GM18873 (cell line): ENCODE measurements around the gene APOBEC3B.
"Not testable (repeated sequence)": the region's sequence is repeated elsewhere in the genome, so short reads cannot be mapped to it uniquely, and the experiment has no call there.

ENCODE experiments used
- ATAC-seq: cut with Tn5 transposase; IDR thresholded peaks from one replicate; pipeline ENCODE4 v1.9.1; 2021; ENCODE audit warnings: mild to moderate bottlenecking, moderate library complexity, moderate number of reproducible peaks; ENCODE audit not compliant: unreplicated experiment, low FRiP score

APOBEC3B gene

DNA sequence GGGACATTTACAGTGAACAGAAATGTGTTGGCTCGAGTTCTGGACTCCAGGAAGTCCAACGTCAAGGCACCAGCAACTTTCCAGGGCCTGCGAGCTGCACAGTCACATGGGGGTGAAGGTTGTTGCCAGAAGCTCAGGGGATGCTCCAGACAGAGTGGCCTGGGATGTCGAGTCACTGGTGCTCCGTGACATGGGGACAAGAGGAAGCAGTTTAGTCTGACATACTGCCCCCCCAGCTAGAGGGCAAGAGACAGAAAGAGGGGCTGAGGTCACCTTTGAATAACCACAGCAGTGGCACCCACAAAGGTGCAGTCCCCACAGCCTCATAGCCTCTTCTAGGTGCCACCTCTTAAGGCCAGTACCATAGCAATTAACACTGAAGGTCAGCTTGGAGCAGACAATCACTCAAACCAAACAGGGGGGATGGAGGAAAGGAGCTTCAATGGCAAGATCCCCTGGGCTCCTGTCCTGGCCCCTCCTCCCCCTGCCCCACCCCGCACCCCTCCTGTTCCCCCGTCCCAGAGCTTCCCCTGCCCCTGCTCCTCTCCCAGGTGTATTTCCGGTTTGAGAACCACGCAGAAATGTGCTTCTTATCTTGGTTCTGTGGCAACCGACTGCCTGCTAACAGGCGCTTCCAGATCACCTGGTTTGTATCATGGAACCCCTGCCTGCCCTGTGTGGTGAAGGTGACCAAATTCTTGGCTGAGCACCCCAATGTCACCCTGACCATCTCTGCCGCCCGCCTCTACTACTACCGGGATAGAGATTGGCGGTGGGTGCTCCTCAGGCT lies 42.6 kb downstream of the APOBEC3B start:
- no peak for ATAC-seq

DNA sequence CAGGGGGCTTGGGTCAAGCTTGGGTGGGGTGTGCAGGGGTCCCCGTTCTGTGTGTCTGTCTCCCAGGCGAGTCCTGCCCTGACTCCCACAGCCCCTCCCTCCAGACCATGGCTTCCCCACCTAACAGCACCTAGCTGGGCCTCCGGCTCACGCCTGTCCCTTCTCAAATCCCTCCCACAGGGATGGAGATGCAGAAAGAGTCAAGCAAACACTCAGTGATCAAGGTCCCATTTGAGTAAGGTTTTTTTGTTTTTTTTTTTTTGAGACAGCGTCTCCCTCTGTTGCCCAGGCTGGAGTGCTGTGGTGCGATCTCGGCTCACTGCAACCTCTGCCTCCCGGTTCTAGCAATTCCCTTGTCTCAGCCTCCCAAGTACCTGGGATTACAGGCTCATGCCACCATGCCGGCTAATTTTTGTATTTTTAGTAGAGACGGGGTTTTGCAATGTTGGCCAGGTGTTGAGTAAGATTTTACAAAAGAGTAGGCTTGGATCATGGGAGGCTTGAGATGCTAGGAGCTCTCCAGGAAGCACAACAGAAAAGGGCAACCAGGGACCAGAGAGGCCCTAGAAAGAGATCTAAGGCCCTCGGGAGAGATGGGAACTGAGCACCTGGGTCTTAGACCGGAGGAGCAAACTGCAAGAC lies 44.5 kb downstream of the APOBEC3B start:
- no peak for ATAC-seq

DNA sequence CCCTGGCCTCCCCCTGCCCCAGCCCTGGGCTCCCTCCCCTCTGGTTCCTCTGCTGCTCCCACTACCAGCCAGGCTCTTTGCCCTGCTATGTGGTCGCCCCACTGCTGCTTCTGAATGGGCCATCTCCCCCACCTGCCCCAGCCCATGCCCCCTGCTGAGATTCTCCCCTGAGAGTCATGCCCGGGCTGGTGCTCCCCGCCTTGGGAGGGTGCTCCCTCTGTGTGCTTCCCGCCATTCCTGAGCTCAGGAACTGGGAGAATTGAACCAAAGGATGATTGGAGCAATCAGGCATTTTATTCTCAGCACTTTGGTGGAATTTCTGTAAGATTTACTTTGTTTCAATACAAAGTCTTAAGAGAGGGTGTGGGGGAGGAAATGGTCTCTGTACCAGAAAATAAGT lies 45.6 kb downstream of the APOBEC3B start:
- ATAC-seq = no peak

DNA sequence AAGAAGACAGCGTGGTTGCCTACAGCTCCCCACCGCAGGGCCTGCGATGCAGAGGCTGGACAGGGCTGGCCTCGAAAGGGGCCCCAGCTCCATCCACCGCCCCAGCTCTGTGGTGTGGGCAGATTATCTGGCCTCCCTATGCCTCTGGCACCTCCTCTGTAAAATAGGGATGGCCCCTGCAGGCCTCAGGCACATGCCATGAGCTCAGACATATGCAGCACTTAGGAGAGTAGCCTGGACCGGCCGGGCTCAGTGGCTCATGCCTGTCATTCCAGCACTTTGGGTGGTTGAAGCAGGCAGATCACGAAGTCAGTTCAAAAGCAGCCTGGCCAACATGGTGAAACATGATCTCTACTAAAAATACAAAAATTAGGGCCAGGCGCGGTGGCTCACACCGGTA lies 46.1 kb downstream of the APOBEC3B start:
- ATAC-seq = no peak

DNA sequence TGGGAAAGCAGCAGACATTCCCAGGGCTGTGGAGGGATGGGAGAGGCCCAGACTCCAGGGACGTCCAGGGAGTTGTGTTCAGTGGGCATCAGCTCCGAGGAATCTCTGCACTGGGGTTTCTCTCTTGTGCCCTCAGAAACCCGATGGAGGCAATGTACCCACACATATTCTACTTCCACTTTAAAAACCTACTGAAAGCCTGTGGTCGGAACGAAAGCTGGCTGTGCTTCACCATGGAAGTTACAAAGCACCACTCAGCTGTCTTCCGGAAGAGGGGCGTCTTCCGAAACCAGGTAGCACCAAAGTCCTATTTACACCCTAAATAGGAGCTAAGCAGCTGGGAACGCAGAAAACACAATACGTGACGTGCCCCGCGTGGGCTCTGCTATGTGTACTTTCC lies 47.1 kb downstream of the APOBEC3B start:
- no peak for ATAC-seq

DNA sequence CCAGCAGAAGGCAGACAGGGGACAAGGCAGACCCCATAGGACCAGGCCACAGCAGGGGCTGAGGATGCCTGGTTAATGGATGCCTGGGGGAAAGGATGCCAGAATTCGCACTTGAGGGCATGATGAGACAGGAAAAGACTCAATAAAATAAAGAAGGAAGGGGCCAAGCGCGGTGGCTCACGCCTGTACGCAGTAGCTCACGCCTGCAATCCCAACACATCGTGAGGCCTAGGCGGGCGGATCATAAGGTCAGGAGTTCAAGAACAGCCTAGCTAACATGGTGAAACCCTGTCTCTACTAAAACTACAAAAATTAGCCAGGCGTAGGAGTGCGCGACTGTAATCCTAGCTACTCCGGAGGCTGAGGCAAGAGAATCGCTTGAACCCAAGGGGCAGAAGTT lies 48.6 kb downstream of the APOBEC3B start:
- ATAC-seq = no peak

DNA sequence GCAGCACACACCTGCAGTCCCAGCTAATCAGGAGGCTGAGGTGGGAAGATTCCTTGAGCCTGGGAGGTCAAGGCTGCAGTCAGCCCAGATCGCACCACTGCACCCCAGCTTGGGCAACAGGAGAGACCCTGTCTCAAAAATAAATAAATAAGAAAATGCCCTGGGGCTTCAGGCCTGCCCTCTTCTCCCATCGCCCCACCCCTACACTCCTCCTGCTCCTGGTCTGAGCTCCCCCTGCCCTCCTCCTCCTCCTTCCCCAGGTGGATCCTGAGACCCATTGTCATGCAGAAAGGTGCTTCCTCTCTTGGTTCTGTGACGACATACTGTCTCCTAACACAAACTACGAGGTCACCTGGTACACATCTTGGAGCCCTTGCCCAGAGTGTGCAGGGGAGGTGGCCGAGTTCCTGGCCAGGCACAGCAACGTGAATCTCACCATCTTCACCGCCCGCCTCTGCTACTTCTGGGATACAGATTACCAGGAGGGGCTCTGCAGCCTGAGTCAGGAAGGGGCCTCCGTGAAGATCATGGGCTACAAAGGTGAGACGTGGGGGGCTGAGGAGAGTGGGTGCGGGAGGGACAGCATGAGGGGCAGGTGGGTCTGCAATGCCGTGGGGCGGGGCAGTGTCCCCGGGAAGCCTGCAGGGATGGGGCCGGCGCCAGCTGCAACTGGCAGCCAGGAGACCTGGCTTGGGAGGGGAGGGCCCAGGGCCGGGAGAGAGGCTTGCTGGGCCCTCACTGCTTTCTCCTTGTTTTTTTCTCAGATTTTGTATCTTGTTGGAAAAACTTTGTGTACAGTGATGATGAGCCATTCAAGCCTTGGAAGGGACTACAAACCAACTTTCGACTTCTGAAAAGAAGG lies 49.5 kb downstream of the APOBEC3B start:
- not testable (repeated sequence) for ATAC-seq

DNA sequence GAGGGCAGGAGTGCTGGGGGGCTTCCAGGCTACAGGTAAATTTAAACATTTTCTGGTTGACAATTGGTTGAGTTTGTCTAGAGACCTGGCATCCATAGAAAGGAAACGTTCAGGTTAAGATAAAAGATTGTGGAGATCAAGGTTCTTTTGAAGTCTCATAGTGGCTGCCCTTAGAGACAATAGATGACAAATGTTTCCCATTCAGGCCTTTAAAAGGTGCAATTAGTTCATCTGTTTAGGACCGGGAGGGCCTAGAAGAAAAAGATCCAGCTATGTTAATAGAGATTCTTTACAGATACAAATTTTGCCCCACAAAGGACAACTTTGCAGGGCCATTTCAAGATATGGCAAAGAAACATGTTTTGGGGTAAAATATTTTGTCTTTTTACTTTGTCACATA lies 54.9 kb downstream of the APOBEC3B start:
- ATAC-seq = not testable (repeated sequence)

DNA sequence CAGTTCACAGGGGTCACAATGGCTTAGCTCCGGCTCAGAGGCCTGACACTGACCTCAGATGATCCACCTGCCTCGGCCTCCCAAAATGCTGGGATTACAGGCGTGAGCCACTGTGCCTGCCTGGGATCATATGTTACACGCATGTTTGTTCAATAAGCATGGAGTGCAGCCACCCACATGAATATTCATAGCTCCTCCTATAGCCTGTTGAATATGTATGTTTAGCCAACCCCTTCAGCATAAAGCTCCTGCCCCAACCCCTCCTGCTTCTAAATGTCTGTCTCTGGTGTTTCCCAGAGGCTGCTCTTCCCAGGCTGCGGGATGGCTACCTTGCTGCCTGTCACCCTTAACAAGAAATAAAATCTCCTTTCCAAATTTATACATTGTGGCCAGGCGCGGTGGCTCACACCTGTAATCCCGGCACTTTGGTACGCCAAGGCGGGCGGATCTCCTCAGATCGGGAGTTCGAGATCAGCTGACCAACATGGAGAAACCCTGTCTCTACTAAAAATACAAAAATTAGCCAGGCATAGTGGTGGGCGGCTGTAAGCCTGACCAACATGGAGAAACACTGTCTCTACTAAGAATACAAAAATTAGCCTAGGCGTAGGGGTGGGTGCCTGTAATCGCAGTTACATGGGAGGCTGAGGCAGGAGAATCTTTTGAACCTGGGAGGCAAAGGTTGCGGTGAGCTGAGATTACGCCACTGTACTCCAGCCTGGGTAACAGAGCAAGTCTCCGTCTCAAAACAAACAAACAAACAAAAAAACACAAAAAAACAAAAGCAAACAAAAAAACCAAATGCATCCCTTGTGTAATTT lies 57.4 kb downstream of the APOBEC3B start:
- no peak for ATAC-seq

DNA sequence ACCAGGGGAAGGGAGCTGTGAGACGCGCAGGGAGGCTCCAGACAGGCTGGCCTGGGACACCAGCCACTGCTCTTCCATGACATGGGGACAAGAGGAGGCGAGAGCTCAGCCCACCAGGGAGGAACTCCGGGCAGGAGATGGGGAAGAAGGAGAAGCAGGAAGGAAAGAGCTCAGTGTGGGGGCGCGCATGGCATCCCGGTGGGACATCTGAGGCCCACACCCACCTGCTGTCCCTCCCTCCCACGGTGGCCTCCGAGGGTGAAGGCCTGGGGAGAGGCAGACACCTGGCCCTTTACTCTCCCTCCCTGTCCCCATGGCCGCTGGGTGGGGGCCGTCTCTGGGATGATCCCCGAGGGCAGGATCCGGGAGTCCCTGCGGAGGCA lies 58.0 kb downstream of the APOBEC3B start:
- not testable (repeated sequence) for ATAC-seq

DNA sequence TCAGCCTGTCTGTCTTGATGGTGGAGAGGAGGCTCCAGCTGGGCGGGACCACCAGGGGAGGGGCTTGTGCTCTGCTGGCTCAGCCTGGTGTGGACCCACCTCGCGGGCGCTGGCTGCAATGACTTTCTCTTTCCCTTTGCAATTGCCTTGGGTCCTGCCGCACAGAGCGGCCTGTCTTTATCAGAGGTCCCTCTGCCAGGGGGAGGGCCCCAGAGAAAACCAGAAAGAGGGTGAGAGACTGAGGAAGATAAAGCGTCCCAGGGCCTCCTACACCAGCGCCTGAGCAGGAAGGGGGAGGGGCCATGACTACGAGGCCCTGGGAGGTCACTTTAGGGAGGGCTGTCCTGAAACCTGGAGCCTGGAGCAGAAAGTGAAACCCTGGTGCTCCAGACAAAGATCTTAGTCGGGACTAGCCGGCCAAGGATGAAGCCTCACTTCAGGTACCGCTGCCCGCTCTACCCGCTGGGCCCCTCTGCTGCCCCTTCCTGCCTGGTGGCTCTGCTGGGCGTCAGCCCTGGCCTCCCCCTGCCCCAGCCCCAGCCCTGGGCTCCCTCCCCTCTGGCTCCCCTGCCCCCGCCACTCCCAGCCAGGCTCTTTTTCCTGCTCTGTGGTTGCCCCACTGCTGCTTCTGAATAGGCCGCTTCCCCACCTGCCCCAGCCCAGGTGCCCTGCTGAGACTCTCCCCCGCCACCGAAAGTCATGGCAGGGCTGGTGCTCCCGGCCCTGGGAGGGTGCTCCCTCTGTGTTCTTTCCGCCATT lies 58.6 kb downstream of the APOBEC3B start, which contains the start of gene APOBEC3F:
TSS of gene APOBEC3F (plus strand) at position 327 of the 759 bp plus-strand sequence. CDS start at position 424, 97 bp downstream.
- ATAC-seq = peak; percentile 91

DNA sequence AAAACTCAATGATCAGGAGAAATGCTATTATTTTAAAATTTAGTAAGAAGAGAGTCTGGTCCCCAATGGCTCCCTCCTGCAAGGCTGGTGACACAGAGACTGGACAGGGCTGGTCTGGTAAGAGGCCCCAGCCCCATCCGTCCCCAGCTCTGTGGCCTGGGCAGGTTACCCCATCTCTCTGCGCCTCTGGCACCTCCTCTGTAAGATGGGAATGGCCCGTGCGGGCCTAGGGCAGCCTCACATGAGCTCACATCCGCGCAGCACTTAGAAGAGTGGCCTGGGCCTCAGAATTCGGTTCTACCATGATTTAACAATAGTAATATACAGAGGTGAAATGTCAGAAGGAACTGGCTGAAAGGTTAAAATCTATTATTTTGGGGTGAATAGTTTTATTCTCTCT lies 59.8 kb downstream of the APOBEC3B start:
- no peak for ATAC-seq
